ENCODE measurements around the gene RAP1GAP2.
"Not testable (repeated sequence)": the region's sequence is repeated elsewhere in the genome, so short reads cannot be mapped to it uniquely, and the experiment has no call there.

Gene RAP1GAP2

GRCh38 chr17:3040882-3041281 is 244.6 kb downstream of the RAP1GAP2 start:
- TF ChIP-seq CTCF (IDR thresholded peaks at IDR 0.05; ENCODE audit: insufficient read depth, missing control alignments), result no peak
- no peak for DNase-seq (ENCODE audit: insufficient read length, low spot score)
- no peak for FAIRE-seq

DNA sequence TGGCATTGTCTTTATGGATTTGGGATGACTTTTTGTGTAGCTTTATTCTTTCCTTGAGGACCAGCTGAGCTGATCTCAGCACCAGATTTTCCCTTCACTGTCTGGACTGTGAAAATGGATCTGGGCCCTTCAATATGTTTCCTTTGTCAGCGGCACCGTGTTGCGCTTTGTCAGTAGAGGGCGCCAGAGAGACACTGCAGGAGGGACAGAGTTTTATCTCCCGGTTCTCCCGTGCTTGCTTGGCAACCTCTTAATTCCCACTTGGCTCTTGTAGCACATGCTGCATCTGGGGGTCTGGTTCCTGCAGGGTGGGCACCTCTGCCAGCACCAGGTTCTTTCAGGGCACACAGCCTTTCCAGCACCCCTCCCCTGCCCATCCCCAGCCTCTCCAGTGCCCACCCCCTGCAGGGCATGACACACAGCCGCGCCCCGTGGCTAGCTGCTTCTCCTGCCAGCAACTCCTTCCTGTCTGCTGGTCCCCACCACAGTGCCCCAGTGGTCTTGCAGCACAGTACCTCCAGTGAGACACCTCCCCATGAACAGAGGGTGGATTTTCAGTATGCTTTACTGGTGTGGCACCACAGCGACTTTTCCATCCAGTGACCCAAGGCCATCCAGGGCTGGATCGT is 247.6 kb downstream of the RAP1GAP2 start:
- TF ChIP-seq CTCF (IDR thresholded peaks at IDR 0.05; ENCODE audit: insufficient read depth, missing control alignments), result peak; percentile 3
- FAIRE-seq, result no peak
- DNase-seq (ENCODE audit: insufficient read length, low spot score), result no peak

DNA sequence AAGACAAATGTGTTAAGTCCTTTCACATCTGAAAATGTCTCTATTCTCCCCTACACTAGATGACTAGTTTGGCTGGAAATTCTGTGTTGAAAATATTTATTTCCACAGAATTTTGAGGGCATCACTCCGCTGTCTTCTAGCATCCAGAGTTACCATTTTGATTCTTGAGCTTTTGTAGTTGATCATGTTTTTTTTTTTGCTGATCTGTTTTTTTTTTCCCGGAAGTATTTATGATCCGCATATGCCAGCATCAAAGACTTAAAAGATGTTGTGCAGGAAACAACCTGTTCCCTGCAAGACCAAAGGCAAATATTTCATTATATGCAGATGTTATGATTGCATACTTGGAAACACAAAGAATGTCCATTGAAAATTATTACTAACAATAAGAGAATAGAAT is 250.5 kb downstream of the RAP1GAP2 start:
- no peak for FAIRE-seq
- no peak for TF ChIP-seq CTCF (IDR thresholded peaks at IDR 0.05; ENCODE audit: insufficient read depth, missing control alignments)

DNA sequence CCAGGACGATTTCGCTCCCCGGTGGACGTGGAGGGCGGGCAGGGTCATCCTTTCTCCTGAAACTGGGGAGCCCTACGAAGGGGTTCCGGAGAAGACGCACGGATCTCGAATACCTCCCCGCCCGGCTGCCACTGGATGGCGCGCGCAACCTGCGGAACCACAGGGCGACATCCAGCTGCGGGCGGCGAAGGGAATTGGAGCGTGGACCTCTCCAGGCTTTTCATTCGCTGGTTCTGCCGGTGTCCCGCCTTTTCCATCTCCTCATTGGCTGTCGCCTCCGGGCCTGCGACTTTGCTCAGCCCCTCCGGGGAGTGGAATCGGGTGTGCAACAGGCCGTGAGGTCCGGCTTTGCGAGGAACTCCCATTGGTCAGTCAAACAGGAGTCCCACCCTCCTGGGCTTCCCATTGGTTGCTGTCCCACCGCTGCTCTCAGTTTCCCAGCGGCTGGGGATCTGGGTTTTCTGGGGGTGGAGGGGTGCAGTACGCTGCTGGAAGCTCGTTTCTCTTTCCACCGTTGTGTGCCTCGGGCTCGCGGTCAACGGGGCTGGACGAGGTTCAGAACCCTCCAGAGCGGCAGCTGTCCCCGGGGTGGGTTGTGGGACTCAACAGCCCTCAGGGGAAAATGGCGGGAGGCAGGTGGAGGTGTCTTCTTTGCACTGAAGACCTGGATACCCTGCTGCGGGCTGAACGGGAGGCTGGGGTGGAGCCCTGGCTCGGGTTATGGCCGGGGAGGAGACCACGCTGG is 252.7 kb downstream of the RAP1GAP2 start:
- no peak for FAIRE-seq
- TF ChIP-seq CTCF (IDR thresholded peaks at IDR 0.05; ENCODE audit: insufficient read depth, missing control alignments), result peak; percentile 41

More for the DNA sequence above, 250.5 kb downstream of the RAP1GAP2 start:
- no peak for DNase-seq (ENCODE audit: insufficient read length, low spot score)

DNA sequence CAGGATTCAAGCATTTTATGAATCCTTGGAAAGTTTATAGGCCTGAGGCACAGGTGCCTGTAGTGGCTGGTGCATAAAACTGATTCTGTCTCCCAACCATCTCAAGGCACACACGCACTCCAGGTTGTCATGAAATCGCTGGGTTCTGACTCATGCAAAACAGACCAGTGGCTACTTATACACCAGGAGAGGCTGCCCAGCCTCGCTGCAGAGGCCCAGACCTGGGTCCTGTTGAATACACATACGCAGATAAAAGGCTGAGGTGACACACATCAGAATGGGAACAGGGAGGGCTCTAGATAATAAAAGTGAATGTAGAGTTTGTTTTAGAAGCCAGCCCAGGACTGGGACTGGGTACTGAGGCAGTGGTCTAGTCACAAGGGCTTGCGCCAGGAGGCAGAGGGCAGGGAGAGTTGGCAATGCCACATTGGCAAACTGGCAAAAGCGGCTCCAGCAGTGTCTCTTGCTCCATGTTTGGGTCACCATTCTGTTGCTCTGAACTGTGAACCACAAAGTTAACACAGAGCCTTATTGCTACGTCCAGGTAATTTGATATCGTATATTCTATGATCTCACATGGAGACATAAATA is 253.6 kb downstream of the RAP1GAP2 start:
- TF ChIP-seq CTCF (IDR thresholded peaks at IDR 0.05; ENCODE audit: insufficient read depth, missing control alignments), result no peak
- FAIRE-seq, result no peak
- DNase-seq (ENCODE audit: insufficient read length, low spot score), result no peak

More for the DNA sequence above, 252.7 kb downstream of the RAP1GAP2 start:
- DNase-seq (ENCODE audit: insufficient read length, low spot score), result peak; percentile 53

GRCh38 chr17:3054868-3055267 is 258.6 kb downstream of the RAP1GAP2 start:
- DNase-seq (ENCODE audit: insufficient read length, low spot score); FAIRE-seq: not testable (repeated sequence)

DNA sequence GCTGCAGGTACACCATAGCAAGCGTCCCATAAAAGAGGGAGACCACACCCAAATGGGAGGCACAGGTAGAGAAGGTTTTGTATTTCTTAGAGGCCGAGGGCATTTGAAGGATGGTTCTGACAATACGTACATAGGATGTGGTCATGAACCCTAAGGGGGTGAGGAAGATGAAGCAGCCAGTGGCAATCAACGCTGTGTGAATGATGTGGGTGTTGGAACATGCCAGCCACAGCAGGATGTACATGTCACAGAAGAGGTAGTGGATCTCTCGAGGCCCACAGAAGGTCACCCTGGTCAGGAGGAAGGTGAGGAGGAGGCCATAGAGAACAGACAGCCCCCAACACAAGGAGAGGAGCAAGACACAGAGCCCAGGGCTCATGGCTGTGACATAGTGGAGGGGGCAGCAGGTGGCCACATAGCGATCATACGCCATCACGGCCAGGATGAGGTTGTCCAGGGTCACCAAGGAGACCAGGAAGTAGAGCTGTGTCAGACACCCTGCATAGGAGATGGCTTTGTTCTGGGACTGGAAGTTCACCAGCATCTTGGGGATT is 266.7 kb downstream of the RAP1GAP2 start:
- DNase-seq (ENCODE audit: insufficient read length, low spot score); FAIRE-seq: not testable (repeated sequence)

- not testable (repeated sequence) for DNase-seq (ENCODE audit: insufficient read length, low spot score); FAIRE-seq
Observed at GRCh38 chr17:3063507-3063906, 267.3 kb downstream of the RAP1GAP2 start, which contains the start of gene OR1D5. Gene OR1D5 (minus strand): TSS chr17:3063607. CDS start chr17:3063607, 0 bp downstream.

- DNase-seq (ENCODE audit: insufficient read length, low spot score); FAIRE-seq: not testable (repeated sequence)
Observed at GRCh38 chr17:3065192-3065591, 269.0 kb downstream of the RAP1GAP2 start.

DNA sequence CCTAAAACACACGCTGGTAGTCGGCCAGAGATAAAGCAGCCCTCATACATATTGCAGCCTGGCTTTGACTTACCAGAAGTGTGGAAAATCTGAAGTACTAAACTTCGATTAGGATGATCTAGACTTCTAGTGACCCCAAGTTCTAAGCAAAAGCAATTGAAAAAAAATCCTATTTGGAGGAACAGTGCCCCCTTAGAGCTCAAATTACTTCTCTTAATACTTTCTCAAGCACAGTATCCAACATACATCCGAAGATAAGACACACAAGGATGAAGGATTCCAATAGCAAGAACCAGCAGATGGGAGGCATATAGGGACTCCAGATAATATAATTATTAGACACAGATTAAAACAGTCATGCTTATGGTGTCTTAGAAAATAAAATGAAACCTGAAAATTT is 277.6 kb downstream of the RAP1GAP2 start:
- not testable (repeated sequence) for DNase-seq (ENCODE audit: insufficient read length, low spot score); FAIRE-seq
